HL-60 (cell line): Measurements from ENCODE around the gene PARVB.

Source experiments
- DNase-seq, 2 experiments: peaks; one replicate each; pipeline ENCODE4 v3.0.0-alpha.2; 2010 to 2020; ENCODE audit warnings: low read depth in 1 of 2, low spot score in 1 of 2
- H3K27ac ChIP-seq: fragments of 250-450 bp; sonication (Bioruptor Pico); replicated peaks from 2 replicates; pipeline ENCODE4 v1.5.1; 2020; ENCODE audit warnings: mild to moderate bottlenecking, moderate library complexity
- H3K27me3 ChIP-seq: fragments of 250-450 bp; sonication (Bioruptor Pico); 2 replicates; pipeline ENCODE4 v1.5.1; 2021; ENCODE audit warnings: mild to moderate bottlenecking, moderate library complexity; ENCODE audit not compliant: insufficient read depth, poor library complexity, severe bottlenecking
- H3K4me3 ChIP-seq: replicated peaks from 2 replicates; pipeline ENCODE4 v1.5.1; 2011; ENCODE audit warnings: mild to moderate bottlenecking, control low read depth, low read length; ENCODE audit not compliant: insufficient read depth
- CTCF ChIP-seq: IDR thresholded peaks from one replicate; pipeline ENCODE4 v1.5.1; 2011; ENCODE audit warnings: low read length, control low read depth, inconsistent platforms; ENCODE audit not compliant: insufficient read depth
- GABPA ChIP-seq: IDR thresholded peaks from 2 replicates; pipeline ENCODE4 v1.6.1; 2012; ENCODE audit warnings: low read depth
- POLR2AphosphoS5 ChIP-seq: IDR thresholded peaks from 2 replicates; pipeline ENCODE4 v1.6.1; 2012; ENCODE audit warnings: low read depth
- REST ChIP-seq: IDR thresholded peaks from 2 replicates; pipeline ENCODE4 v1.6.1; 2012; ENCODE audit warnings: low read depth; ENCODE audit not compliant: insufficient replicate concordance
- SPI1 ChIP-seq: IDR thresholded peaks from 2 replicates; pipeline ENCODE4 v1.6.1; 2012; ENCODE audit warnings: low read depth, mild to moderate bottlenecking, borderline replicate concordance

The PARVB gene

GRCh38 chr22:44102856-44103255 is 78.8 kb downstream of the PARVB start:
- Histone ChIP-seq H3K27ac (no peak overlapping the region), H3K27me3 (no peaks in the 10 kb centered on the region), H3K4me3 (no peak overlapping the region)
- no peak for DNase-seq
- TF ChIP-seq POLR2AphosphoS5 (no peak), GABPA (no peak), CTCF (no peak), REST (no peak), SPI1 (no peak)

- H3K27ac ChIP-seq, result no peak overlapping the region
- DNase-seq, result no peak
- H3K27me3 ChIP-seq, result no peaks in the 10 kb centered on the region
- H3K4me3 ChIP-seq, result no peak overlapping the region
- TF ChIP-seq REST (no peak), GABPA (no peak), POLR2AphosphoS5 (no peak)
Observed at GRCh38 chr22:44103735-44104480, 79.8 kb downstream of the PARVB start.

GRCh38 chr22:44107340-44107739 is 83.2 kb downstream of the PARVB start:
- no peak for TF ChIP-seq POLR2AphosphoS5
- TF ChIP-seq SPI1, result no peak
- no peak for TF ChIP-seq REST
- TF ChIP-seq GABPA, result no peak
- no peak for TF ChIP-seq CTCF
- Histone ChIP-seq H3K27ac (no peak overlapping the region), H3K4me3 (no peak overlapping the region), H3K27me3 (no peaks in the 10 kb centered on the region)
- no peak for DNase-seq
